GM13977 (cell line): ENCODE measurements around the gene URGCP.

Experiments used
- DNase-seq: peaks from one replicate; pipeline ENCODE4 v3.0.0; 2012; ENCODE audit warnings: low spot score
- CTCF ChIP-seq: IDR thresholded peaks from 2 replicates; pipeline ENCODE4 v1.5.1; 2012; ENCODE audit warnings: mild to moderate bottlenecking, control low read depth; ENCODE audit not compliant: insufficient read depth; ENCODE audit errors: extremely low read depth, missing control alignments
- in situ Hi-C: fragments of 300-500 bp; cut with MboI; formaldehyde crosslinking; loops from one replicate; pipeline ENCODE4 v1.12.0; 2022; ENCODE audit warnings: low sequenced_read_pairs, low pct_unique_long_range_greater_than_20kb, mixed read lengths, inconsistent platforms; ENCODE audit not compliant: unreplicated experiment

Gene URGCP

GRCh38 chr7:43884209-43884608 is 22.2 kb downstream of the URGCP start:
- in situ Hi-C loops, result no loop called here
- TF ChIP-seq CTCF, result no peak
- no peak for DNase-seq

- in situ Hi-C loops, result no loop called here
- DNase-seq, result no peak
- TF ChIP-seq CTCF, result no peak
Observed at GRCh38 chr7:43880596-43880995, 25.8 kb downstream of the URGCP start.

- in situ Hi-C loops, result no loop called here
- no peak for TF ChIP-seq CTCF
Observed at GRCh38 chr7:43879477-43879876, 26.9 kb downstream of the URGCP start.

GRCh38 chr7:43878867-43879266 is 27.5 kb downstream of the URGCP start:
- in situ Hi-C loops, result no loop called here
- peak; percentile 1 for DNase-seq
- no peak for TF ChIP-seq CTCF

More at GRCh38 chr7:43879477-43879876, 26.9 kb downstream of the URGCP start:
- DNase-seq, result no peak

- in situ Hi-C loops, result no loop called here
- no peak for TF ChIP-seq CTCF
- DNase-seq, result peak; percentile 4
Observed at GRCh38 chr7:43877968-43878864, 28.2 kb downstream of the URGCP start.

- no peak for DNase-seq
- in situ Hi-C loops, result no loop called here
- no peak for TF ChIP-seq CTCF
Observed at GRCh38 chr7:43876976-43877745, 29.2 kb downstream of the URGCP start.
